HL-60 (cell line): ENCODE data around the gene CCNJL.

ENCODE experiments used
- DNase-seq, 2 experiments: peaks; one replicate each; pipeline ENCODE4 v3.0.0-alpha.2; 2010 to 2020; ENCODE audit warnings: low read depth in 1 of 2, low spot score in 1 of 2
- H3K27ac ChIP-seq: fragments of 250-450 bp; sonication (Bioruptor Pico); replicated peaks from 2 replicates; pipeline ENCODE4 v1.5.1; 2020; ENCODE audit warnings: mild to moderate bottlenecking, moderate library complexity
- H3K27me3 ChIP-seq: fragments of 250-450 bp; sonication (Bioruptor Pico); 2 replicates; pipeline ENCODE4 v1.5.1; 2021; ENCODE audit warnings: mild to moderate bottlenecking, moderate library complexity; ENCODE audit not compliant: insufficient read depth, poor library complexity, severe bottlenecking
- H3K4me3 ChIP-seq: replicated peaks from 2 replicates; pipeline ENCODE4 v1.5.1; 2011; ENCODE audit warnings: mild to moderate bottlenecking, control low read depth, low read length; ENCODE audit not compliant: insufficient read depth
- GABPA ChIP-seq: IDR thresholded peaks from 2 replicates; pipeline ENCODE4 v1.6.1; 2012; ENCODE audit warnings: low read depth
- POLR2AphosphoS5 ChIP-seq: IDR thresholded peaks from 2 replicates; pipeline ENCODE4 v1.6.1; 2012; ENCODE audit warnings: low read depth
- SPI1 ChIP-seq: IDR thresholded peaks from 2 replicates; pipeline ENCODE4 v1.6.1; 2012; ENCODE audit warnings: low read depth, mild to moderate bottlenecking, borderline replicate concordance
- TF ChIP-seq, protein P1 (sequence below): IDR thresholded peaks from one replicate; pipeline ENCODE4 v1.5.1; 2011; ENCODE audit warnings: low read length, control low read depth, inconsistent platforms; ENCODE audit not compliant: insufficient read depth
- TF ChIP-seq, protein P2 (sequence below): IDR thresholded peaks from 2 replicates; pipeline ENCODE4 v1.6.1; 2012; ENCODE audit warnings: low read depth; ENCODE audit not compliant: insufficient replicate concordance

Gene CCNJL

DNA sequence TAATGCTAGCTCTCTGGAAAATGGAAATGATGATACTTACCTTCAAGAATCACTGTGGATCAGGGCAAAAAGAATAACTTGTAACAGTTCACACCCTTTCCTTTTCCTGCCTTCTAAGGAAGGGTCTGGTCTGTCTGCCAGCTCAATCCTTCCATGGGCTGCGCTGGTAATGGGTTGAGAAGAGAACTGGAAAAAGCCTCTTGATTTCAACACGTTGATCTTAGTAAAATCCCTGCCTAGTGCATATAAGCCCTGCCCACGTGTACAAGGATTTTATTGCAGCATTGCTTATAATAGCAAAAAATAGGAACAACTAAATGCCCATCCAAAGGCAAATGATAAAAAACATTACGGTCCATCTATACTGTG is 37.6 kb upstream of the CCNJL start:
- Histone ChIP-seq H3K27me3 (no peaks in the 10 kb centered on the region), H3K27ac (no peak overlapping the region), H3K4me3 (no peak overlapping the region)
- TF ChIP-seq, protein P1, sequence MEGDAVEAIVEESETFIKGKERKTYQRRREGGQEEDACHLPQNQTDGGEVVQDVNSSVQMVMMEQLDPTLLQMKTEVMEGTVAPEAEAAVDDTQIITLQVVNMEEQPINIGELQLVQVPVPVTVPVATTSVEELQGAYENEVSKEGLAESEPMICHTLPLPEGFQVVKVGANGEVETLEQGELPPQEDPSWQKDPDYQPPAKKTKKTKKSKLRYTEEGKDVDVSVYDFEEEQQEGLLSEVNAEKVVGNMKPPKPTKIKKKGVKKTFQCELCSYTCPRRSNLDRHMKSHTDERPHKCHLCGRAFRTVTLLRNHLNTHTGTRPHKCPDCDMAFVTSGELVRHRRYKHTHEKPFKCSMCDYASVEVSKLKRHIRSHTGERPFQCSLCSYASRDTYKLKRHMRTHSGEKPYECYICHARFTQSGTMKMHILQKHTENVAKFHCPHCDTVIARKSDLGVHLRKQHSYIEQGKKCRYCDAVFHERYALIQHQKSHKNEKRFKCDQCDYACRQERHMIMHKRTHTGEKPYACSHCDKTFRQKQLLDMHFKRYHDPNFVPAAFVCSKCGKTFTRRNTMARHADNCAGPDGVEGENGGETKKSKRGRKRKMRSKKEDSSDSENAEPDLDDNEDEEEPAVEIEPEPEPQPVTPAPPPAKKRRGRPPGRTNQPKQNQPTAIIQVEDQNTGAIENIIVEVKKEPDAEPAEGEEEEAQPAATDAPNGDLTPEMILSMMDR: no peak
- no peak for TF ChIP-seq GABPA
- TF ChIP-seq, protein P2, sequence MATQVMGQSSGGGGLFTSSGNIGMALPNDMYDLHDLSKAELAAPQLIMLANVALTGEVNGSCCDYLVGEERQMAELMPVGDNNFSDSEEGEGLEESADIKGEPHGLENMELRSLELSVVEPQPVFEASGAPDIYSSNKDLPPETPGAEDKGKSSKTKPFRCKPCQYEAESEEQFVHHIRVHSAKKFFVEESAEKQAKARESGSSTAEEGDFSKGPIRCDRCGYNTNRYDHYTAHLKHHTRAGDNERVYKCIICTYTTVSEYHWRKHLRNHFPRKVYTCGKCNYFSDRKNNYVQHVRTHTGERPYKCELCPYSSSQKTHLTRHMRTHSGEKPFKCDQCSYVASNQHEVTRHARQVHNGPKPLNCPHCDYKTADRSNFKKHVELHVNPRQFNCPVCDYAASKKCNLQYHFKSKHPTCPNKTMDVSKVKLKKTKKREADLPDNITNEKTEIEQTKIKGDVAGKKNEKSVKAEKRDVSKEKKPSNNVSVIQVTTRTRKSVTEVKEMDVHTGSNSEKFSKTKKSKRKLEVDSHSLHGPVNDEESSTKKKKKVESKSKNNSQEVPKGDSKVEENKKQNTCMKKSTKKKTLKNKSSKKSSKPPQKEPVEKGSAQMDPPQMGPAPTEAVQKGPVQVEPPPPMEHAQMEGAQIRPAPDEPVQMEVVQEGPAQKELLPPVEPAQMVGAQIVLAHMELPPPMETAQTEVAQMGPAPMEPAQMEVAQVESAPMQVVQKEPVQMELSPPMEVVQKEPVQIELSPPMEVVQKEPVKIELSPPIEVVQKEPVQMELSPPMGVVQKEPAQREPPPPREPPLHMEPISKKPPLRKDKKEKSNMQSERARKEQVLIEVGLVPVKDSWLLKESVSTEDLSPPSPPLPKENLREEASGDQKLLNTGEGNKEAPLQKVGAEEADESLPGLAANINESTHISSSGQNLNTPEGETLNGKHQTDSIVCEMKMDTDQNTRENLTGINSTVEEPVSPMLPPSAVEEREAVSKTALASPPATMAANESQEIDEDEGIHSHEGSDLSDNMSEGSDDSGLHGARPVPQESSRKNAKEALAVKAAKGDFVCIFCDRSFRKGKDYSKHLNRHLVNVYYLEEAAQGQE: no peak
- no peak for TF ChIP-seq SPI1
- no peak for TF ChIP-seq POLR2AphosphoS5
- DNase-seq: no peak

DNA sequence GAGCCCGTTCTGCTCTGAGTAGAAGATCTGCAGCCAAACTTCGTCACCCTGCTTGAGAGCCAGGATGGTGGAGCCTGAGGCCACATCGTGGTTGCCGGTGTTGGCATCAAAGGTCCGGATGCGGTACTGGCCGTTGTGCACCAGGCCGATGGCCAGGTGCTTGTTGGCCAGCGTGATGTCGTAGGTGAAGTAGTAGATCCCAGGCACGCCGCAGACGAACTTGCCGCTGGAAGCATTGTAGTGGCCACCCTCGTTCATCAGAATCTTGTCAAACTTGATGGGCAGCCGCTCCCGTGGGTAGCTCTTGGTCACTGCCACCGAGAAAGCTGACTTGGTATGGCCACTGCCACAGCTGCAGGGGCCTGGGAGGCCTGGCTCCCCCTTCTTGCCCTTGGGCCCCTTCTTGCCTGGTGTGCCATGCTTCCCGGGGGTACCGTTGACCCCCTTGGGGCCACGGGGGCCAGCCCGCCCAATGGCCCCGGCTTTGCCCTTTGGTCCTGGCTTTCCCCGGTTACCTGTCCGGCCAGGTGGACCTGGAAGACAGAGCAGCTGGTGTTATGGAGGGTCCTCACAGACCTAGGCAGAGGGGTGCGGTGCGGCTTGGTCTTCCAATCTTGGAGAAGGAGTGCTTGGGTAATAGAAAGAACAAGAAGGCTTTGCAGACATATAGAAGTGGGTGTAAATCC is 37.0 kb upstream of the CCNJL start:
- Histone ChIP-seq H3K27me3 (no peaks in the 10 kb centered on the region), H3K27ac (no peak overlapping the region), H3K4me3 (no peak overlapping the region)
- no peak for DNase-seq
- TF ChIP-seq, protein P2: no peak
- TF ChIP-seq SPI1 (no peak), POLR2AphosphoS5 (no peak), GABPA (no peak)
- TF ChIP-seq, protein P1: no peak

DNA sequence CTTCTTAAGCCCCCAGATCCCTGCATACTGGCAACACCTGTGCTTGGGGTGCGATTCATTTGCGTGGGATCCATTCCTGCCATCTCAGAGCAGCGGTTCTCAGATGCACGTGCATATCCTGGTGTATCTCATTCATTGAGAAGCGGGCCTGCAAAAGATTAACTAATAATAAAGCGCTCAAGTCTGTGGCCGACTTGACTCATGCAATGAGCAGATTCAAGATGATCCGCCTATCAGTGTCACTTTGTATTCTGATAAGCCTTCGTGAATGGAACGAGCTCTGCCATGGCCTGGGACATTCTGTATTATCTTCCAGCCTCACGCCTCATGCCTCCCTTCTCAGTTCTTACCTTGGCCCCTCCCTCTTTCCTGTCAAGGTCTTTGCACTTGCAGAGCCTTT is 35.7 kb upstream of the CCNJL start:
- DNase-seq: no peak
- no peaks in the 10 kb centered on the region for H3K27me3 ChIP-seq
- no peak overlapping the region for H3K27ac ChIP-seq
- TF ChIP-seq, protein P2: no peak
- TF ChIP-seq POLR2AphosphoS5: no peak
- TF ChIP-seq, protein P1: no peak
- TF ChIP-seq GABPA: no peak
- TF ChIP-seq SPI1: no peak
- H3K4me3 ChIP-seq: no peak overlapping the region
